Osteocyte (in vitro differentiated cells): ENCODE results near the gene TAX1BP3. TPM values are rescaled to one million over a fixed set of nuclear protein-coding genes. Genes with fewer than 3 reads are reported as not detected.

Experiments
- DNase-seq: peaks from one replicate; pipeline ENCODE4 v3.0.0; 2021; ENCODE audit warnings: mixed read lengths; ENCODE audit not compliant: unreplicated experiment; ENCODE audit errors: extremely low spot score
- H3K27ac Mint-ChIP-seq: one replicate; pipeline ENCODE4 v1.8.0; 2021; ENCODE audit warnings: mild to moderate bottlenecking, mixed read lengths; ENCODE audit not compliant: unreplicated experiment
- H3K27me3 Mint-ChIP-seq: one replicate; pipeline ENCODE4 v1.8.0; 2021; ENCODE audit warnings: mixed read lengths; ENCODE audit not compliant: unreplicated experiment
- H3K36me3 Mint-ChIP-seq: one replicate; pipeline ENCODE4 v1.8.0; 2021; ENCODE audit warnings: mixed read lengths; ENCODE audit not compliant: unreplicated experiment
- H3K4me1 Mint-ChIP-seq: one replicate; pipeline ENCODE4 v1.8.0; 2021; ENCODE audit warnings: mixed read lengths; ENCODE audit not compliant: unreplicated experiment
- H3K4me3 Mint-ChIP-seq: one replicate; pipeline ENCODE4 v1.8.0; 2021; ENCODE audit warnings: mild to moderate bottlenecking, moderate library complexity, mixed read lengths; ENCODE audit not compliant: unreplicated experiment
- H3K9me3 Mint-ChIP-seq: one replicate; pipeline ENCODE4 v1.8.0; 2021; ENCODE audit warnings: mixed read lengths; ENCODE audit not compliant: unreplicated experiment
- CTCF ChIP-seq: fragments of 200-600 bp; sonication (generic); IDR thresholded peaks from 2 replicates; pipeline ENCODE4 v1.5.0; 2021; ENCODE audit warnings: antibody characterized with exemption, mild to moderate bottlenecking, moderate library complexity
- total RNA-seq: library from RNA; stranded (reverse); gene quantifications from 2 replicates; pipeline ENCODE4 v1.2.1, GENCODE V29; 2021

Gene TAX1BP3
- total RNA-seq, 1 donor from 2014 or later, result 149 TPM

- Mint-ChIP-seq H3K27me3 (no peaks in the 10 kb centered on the region), H3K36me3 (peaks cover 42% of the 10 kb centered on the region), H3K4me3 (no peak overlapping the region), H3K4me1 (no peaks in the 10 kb centered on the region), H3K9me3 (no peaks in the 10 kb centered on the region), H3K27ac (no peak overlapping the region)
- DNase-seq, result no peak
- no peak for TF ChIP-seq CTCF
These were observed 55.3 kb downstream of the TAX1BP3 start for GRCh38 chr17:3613124-3613523.

Other genes starting within 250 kb of the TAX1BP3 start
- not detected in 2 replicates for gene OR1E2, start 234.7 kb downstream of the TAX1BP3 start, total RNA-seq
- not detected in 2 replicates for gene SPATA22, start 196.8 kb downstream of the TAX1BP3 start, total RNA-seq
- not detected in 2 replicates for gene ASPA, start 192.6 kb downstream of the TAX1BP3 start, total RNA-seq
- 0.08 and 0.50 TPM in 2 replicates for gene TRPV3, start 110.8 kb downstream of the TAX1BP3 start, total RNA-seq
- gene TRPV1, start 59.2 kb downstream of the TAX1BP3 start, total RNA-seq, result 4.0 and 4.5 TPM in 2 replicates
- gene SHPK, start 32.3 kb downstream of the TAX1BP3 start, total RNA-seq, result 8.5 and 9.8 TPM in 2 replicates
- 23.8 and 24.9 TPM in 2 replicates for gene CTNS, start 31.8 kb downstream of the TAX1BP3 start, total RNA-seq
- gene EMC6, start 234 bp upstream of the TAX1BP3 start, total RNA-seq, result 37.0 and 43.8 TPM in 2 replicates
- gene P2RX5, start 27.6 kb upstream of the TAX1BP3 start, total RNA-seq, result 0.34 and 0.43 TPM in 2 replicates
- gene HASPIN, start 55.3 kb upstream of the TAX1BP3 start, total RNA-seq, result 1.9 and 2.6 TPM in 2 replicates
- 24.5 and 25.3 TPM in 2 replicates for gene ITGAE, start 132.6 kb upstream of the TAX1BP3 start, total RNA-seq
- gene NCBP3, start 177.7 kb upstream of the TAX1BP3 start, total RNA-seq, result 44.4 and 45.8 TPM in 2 replicates
- 1.3 and 1.8 TPM in 2 replicates for gene CAMKK1, start 224.5 kb upstream of the TAX1BP3 start, total RNA-seq
- gene P2RX1, start 247.9 kb upstream of the TAX1BP3 start, total RNA-seq, result not detected in 2 replicates